ENCODE data around the gene SAMD8.

Gene SAMD8

GRCh38 chr10:75228278-75228677 lies 116.8 kb downstream of the SAMD8 start:
- no peak for DNase-seq

GRCh38 chr10:75228834-75229233 lies 117.4 kb downstream of the SAMD8 start:
- no peak for DNase-seq

- DNase-seq: no peak
Measured at GRCh38 chr10:75229971-75230370, 118.5 kb downstream of the SAMD8 start.

GRCh38 chr10:75230600-75231038 lies 119.2 kb downstream of the SAMD8 start:
- peak; percentile 95 to 96 for DNase-seq
